HEK293 (cell line): ENCODE data around the gene SLC12A3.

Source experiments
- CTCF ChIA-PET: fragments of 350-600 bp; formaldehyde crosslinking; extraction: SDS; loops from one replicate; lab custom pipeline; 2021; ENCODE audit warnings: antibody characterized with exemption; lab: Yijun Ruan, JAX
- POLR2A ChIA-PET: fragments of 300-600 bp; formaldehyde crosslinking; extraction: SDS; loops from one replicate; lab custom pipeline; 2020; ENCODE audit warnings: antibody characterized with exemption, inconsistent platforms; lab: Yijun Ruan, JAX
- H3K27ac ChIP-seq: fragments of 200-500 bp; sonication (Bioruptor generic); 2 replicates; pipeline ENCODE4 v1.5.1; 2014; ENCODE audit warnings: low read depth, low read length, control low read depth, inconsistent platforms; ENCODE audit errors: extremely low read depth
- H3K36me3 ChIP-seq, 2 experiments: fragments of 200-500 bp in 1 of 2; sonication (Bioruptor generic) in 1 of 2; 1 replicate in 1 of 2; 2 replicates in 1 of 2; pipeline ENCODE4 v1.5.1; 2014 to 2017; ENCODE audit warnings: inconsistent platforms in 2 of 2, low read length in 2 of 2; ENCODE audit not compliant: control insufficient read depth in 2 of 2, insufficient read depth in 1 of 2
- H3K4me1 ChIP-seq: fragments of 200-500 bp; sonication (Bioruptor generic); 2 replicates; pipeline ENCODE4 v1.5.1; 2014; ENCODE audit warnings: mild to moderate bottlenecking, low read length, inconsistent platforms; ENCODE audit not compliant: control insufficient read depth, insufficient read depth
- H3K4me3 ChIP-seq: 2 replicates; pipeline ENCODE4 v1.5.1; 2011; ENCODE audit warnings: low read depth, mild to moderate bottlenecking, control low read depth, low read length, moderate library complexity
- H3K9me3 ChIP-seq: fragments of 200-500 bp; sonication (Bioruptor generic); 2 replicates; pipeline ENCODE4 v1.5.1; 2014; ENCODE audit warnings: low read depth, low read length, inconsistent platforms; ENCODE audit not compliant: control insufficient read depth, insufficient read depth
- GLIS1 ChIP-seq: fragments of 450-650 bp; formaldehyde crosslinking; IDR thresholded peaks from 2 replicates; pipeline ENCODE4 v1.5.1; 2016; ENCODE audit warnings: missing biosample characterization, missing genetic modification characterization
- HOXD13 ChIP-seq: sonication (generic); formaldehyde crosslinking; IDR thresholded peaks from 2 replicates; pipeline ENCODE4 v1.8.0; 2022; ENCODE audit warnings: missing genetic modification reagents, borderline replicate concordance
- KLF16 ChIP-seq: fragments of 450-650 bp; formaldehyde crosslinking; IDR thresholded peaks from 2 replicates; pipeline ENCODE4 v1.5.1; 2017; ENCODE audit warnings: missing biosample characterization, missing genetic modification characterization
- MEIS1 ChIP-seq: sonication (generic); formaldehyde crosslinking; IDR thresholded peaks from 2 replicates; pipeline ENCODE4 v1.8.1; 2022; ENCODE audit warnings: missing genetic modification reagents, mild to moderate bottlenecking, borderline replicate concordance
- SCRT2 ChIP-seq: fragments of 450-650 bp; formaldehyde crosslinking; IDR thresholded peaks from 2 replicates; pipeline ENCODE4 v1.5.1; 2016; ENCODE audit warnings: missing biosample characterization, missing genetic modification characterization
- ZBTB7A ChIP-seq: fragments of 450-650 bp; formaldehyde crosslinking; IDR thresholded peaks from 2 replicates; pipeline ENCODE4 v1.5.1; 2016; ENCODE audit warnings: low read depth, missing biosample characterization, missing genetic modification characterization
- ZBTB8A ChIP-seq: fragments of 450-650 bp; formaldehyde crosslinking; IDR thresholded peaks from 2 replicates; pipeline ENCODE4 v1.5.1; 2016; ENCODE audit warnings: missing biosample characterization, missing genetic modification characterization
- ZFP41 ChIP-seq: fragments of 450-650 bp; formaldehyde crosslinking; IDR thresholded peaks from 2 replicates; pipeline ENCODE4 v1.5.1; 2016; ENCODE audit warnings: missing biosample characterization, missing genetic modification characterization, borderline replicate concordance
- ZIC2 ChIP-seq: fragments of 450-650 bp; formaldehyde crosslinking; IDR thresholded peaks from 2 replicates; pipeline ENCODE4 v1.5.1; 2016; ENCODE audit warnings: missing biosample characterization, missing genetic modification characterization
- ZNF121 ChIP-seq: fragments of 450-650 bp; formaldehyde crosslinking; IDR thresholded peaks from 2 replicates; pipeline ENCODE4 v1.5.1; 2016; ENCODE audit warnings: missing biosample characterization, missing genetic modification characterization
- ZNF133 ChIP-seq: fragments of 450-650 bp; formaldehyde crosslinking; IDR thresholded peaks from 2 replicates; pipeline ENCODE4 v1.5.1; 2016; ENCODE audit warnings: missing biosample characterization, missing genetic modification characterization
- ZNF223 ChIP-seq: fragments of 450-650 bp; formaldehyde crosslinking; IDR thresholded peaks from 2 replicates; pipeline ENCODE4 v1.5.1; 2016; ENCODE audit warnings: missing biosample characterization, missing genetic modification characterization
- ZNF248 ChIP-seq: fragments of 450-650 bp; formaldehyde crosslinking; IDR thresholded peaks from 2 replicates; pipeline ENCODE4 v1.5.1; 2017; ENCODE audit warnings: missing biosample characterization, missing genetic modification characterization
- ZNF549 ChIP-seq: fragments of 450-650 bp; IDR thresholded peaks from 2 replicates; pipeline ENCODE4 v1.5.1; 2018; ENCODE audit warnings: missing biosample characterization, missing genetic modification characterization, mild to moderate bottlenecking, inconsistent platforms, moderate library complexity
- ZNF747 ChIP-seq: fragments of 450-650 bp; formaldehyde crosslinking; IDR thresholded peaks from 2 replicates; pipeline ENCODE4 v1.5.1; 2016; ENCODE audit warnings: missing biosample characterization, missing genetic modification characterization
- ZNF768 ChIP-seq: fragments of 450-650 bp; formaldehyde crosslinking; IDR thresholded peaks from 2 replicates; pipeline ENCODE4 v1.5.1; 2018; ENCODE audit warnings: missing biosample characterization, mild to moderate bottlenecking, missing genetic modification characterization
- ZNF785 ChIP-seq: fragments of 450-650 bp; formaldehyde crosslinking; IDR thresholded peaks from 2 replicates; pipeline ENCODE4 v1.5.1; 2016; ENCODE audit warnings: missing biosample characterization, missing genetic modification characterization
- ZSCAN16 ChIP-seq: fragments of 450-650 bp; formaldehyde crosslinking; IDR thresholded peaks from 2 replicates; pipeline ENCODE4 v1.5.1; 2016; ENCODE audit warnings: missing biosample characterization, missing genetic modification characterization
- TF ChIP-seq, protein P1 (sequence below): fragments of 450-650 bp; formaldehyde crosslinking; IDR thresholded peaks from 2 replicates; pipeline ENCODE4 v1.5.1; 2017; ENCODE audit warnings: missing biosample characterization, missing genetic modification characterization

The SLC12A3 gene

DNA sequence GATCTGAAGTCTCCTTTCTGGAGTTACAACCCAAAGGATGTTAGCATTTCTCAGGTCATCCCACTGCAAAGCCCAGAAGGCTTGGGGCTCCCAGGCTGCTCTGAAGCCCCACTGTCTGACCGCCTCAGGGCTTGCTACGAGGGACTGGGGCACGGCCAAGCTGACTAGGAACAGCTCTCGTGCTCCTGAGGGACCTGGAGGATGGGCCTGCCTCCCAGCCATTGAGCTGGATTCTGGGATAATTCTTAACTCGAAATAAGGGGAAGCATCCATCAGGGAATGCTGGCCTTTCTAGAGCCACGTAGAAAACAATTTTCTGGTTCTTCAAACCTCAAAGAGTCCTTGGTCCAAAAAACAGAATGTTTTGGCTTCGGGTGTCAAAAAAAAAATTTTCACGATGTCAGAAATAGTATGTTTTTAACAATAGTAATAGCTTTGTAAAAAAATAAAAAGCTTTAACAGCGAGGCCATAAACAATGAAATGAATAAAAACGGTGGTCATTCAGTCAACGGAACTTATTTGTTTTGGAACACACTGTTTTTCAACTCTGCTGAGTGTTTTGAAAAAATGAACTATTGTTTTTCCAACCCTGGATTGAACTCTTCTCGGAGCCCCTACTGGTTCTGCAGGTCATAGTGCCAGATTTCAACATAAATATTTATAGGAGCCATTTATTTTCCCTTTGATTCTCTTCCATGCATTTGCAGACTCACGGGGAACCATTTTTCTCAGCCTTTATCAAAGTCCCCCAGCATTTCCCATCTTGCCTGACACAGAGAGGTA, 50.5 kb downstream of the SLC12A3 start:
- ChIA-PET POLR2A (no interaction called here), CTCF (no interaction called here)
- Histone ChIP-seq H3K27ac (no peak overlapping the region), H3K36me3 (no peaks in the 10 kb centered on the region), H3K4me3 (no peak overlapping the region), H3K4me1 (no peaks in the 10 kb centered on the region), H3K9me3 (no peaks in the 10 kb centered on the region)
- no peak for TF ChIP-seq ZFP41
- TF ChIP-seq ZSCAN16 (tag by site-specific recombination) = no peak
- TF ChIP-seq ZNF223 (tag by site-specific recombination) = no peak
- TF ChIP-seq ZNF248 (tag by site-specific recombination) = no peak
- no peak for TF ChIP-seq ZBTB8A (tag by site-specific recombination)
- TF ChIP-seq ZNF549 (tag by site-specific recombination) = no peak

DNA sequence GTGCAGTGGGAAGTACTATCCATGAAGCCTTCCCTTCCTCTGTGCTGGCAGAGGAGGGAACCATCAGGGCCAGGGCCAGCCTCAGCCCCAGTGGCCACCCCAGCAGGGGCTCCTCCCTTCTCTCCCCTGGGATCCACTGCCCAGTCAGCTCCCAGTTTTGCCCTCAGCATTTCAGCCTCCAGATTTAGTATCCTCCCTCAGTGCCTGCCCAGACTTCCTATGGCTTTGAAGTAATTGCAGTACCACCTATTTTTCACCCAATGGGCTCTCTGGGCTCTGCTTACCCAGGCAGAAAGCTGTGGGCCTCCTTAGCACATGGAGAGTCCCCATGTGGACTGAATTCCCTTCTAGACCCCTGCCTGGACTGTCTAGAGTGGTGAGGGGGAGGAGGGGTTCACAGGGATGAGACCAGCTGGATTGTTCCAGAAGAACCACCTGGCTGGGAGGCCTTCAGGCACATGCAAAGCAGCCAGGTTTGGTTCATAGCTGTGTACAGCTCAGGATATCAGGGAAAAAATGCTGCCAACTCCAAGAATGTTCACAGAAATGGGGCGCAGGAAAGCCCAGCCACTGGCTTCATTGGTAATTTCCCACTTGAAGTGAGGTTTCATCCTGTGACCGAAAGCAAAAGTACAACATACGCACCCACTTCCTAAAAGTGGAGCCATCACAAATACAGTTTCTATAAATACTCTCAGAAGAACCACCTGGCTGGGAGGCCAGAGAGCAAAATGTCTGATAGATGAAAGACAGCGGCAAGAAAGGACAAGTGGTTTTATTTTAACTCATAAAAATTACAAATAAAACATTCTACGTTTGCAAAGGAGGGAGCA, 51.8 kb downstream of the SLC12A3 start:
- no peak overlapping the region for H3K4me3 ChIP-seq
- H3K9me3 ChIP-seq = no peaks in the 10 kb centered on the region
- H3K4me1 ChIP-seq = no peaks in the 10 kb centered on the region
- TF ChIP-seq ZNF133 (tag by site-specific recombination) = no peak
- TF ChIP-seq ZNF549 (tag by site-specific recombination) = no peak
- no peak for TF ChIP-seq SCRT2
- no peak for TF ChIP-seq ZNF768 (tag by site-specific recombination)
- peak; percentile 64 for TF ChIP-seq ZIC2 (tag by site-specific recombination)
- no peak for TF ChIP-seq HOXD13
- ChIA-PET POLR2A (no interaction called here), CTCF (no interaction called here)
- H3K27ac ChIP-seq = no peak overlapping the region
- H3K36me3 ChIP-seq = no peaks in the 10 kb centered on the region

DNA sequence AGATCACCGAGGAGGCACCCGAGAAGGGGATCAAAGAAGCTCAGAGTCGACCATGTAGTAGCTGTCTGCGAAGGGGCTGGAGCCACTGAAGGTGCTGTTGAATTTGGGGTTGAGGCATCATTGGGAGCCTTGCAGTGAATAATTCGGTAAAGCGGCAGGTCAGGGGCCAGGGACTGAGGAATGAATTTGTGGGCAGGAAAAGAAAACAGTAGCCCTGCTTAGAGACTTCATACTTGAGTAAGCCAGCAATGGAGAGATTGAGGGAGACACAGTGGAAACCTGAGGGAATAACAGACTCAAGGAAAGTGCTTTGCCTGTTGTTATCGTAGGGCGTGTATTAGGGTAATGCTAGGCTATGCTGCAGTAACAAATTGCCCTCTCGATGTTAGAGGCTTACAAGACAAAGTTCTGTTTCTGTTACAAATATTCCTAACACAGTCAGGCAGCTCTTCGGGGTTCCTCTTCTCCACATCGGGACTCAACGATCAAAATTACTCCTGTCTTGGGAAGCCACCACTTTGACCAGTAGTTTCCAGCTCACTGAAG, 53.5 kb downstream of the SLC12A3 start:
- no peak overlapping the region for H3K4me3 ChIP-seq
- H3K9me3 ChIP-seq = no peaks in the 10 kb centered on the region
- H3K4me1 ChIP-seq = no peaks in the 10 kb centered on the region
- H3K27ac ChIP-seq = no peak overlapping the region
- POLR2A ChIA-PET = interaction anchor here (1.3 kb wide), 1 partner anchor 13 kb away, joined by 11 read pairs; the partner anchor contains the start of gene HERPUD1
- TF ChIP-seq GLIS1 (tag by site-specific recombination) (no peak), ZNF785 (tag by site-specific recombination) (no peak), ZNF747 (tag by site-specific recombination) (no peak), ZNF121 (tag by site-specific recombination) (no peak), ZBTB8A (tag by site-specific recombination) (no peak), KLF16 (tag by site-specific recombination) (no peak), ZBTB7A (tag by site-specific recombination) (no peak), MEIS1 (CRISPR knock-in tag) (no peak)
- TF ChIP-seq, protein P1, sequence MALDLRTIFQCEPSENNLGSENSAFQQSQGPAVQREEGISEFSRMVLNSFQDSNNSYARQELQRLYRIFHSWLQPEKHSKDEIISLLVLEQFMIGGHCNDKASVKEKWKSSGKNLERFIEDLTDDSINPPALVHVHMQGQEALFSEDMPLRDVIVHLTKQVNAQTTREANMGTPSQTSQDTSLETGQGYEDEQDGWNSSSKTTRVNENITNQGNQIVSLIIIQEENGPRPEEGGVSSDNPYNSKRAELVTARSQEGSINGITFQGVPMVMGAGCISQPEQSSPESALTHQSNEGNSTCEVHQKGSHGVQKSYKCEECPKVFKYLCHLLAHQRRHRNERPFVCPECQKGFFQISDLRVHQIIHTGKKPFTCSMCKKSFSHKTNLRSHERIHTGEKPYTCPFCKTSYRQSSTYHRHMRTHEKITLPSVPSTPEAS (tag by site-specific recombination) = no peak
- CTCF ChIA-PET = interaction anchor here (1.0 kb wide), 1 partner anchor 19 kb away, joined by 4 read pairs; no protein-coding TSS in a partner anchor
- H3K36me3 ChIP-seq = no peaks in the 10 kb centered on the region
